Peyer's patch (tissue), 4 donors: ENCODE results near the gene GRM1. TPM values are rescaled to one million over a fixed set of nuclear protein-coding genes. Genes with fewer than 3 reads are reported as not detected.
"Not testable (repeated sequence)": the region's sequence is repeated elsewhere in the genome, so short reads cannot be mapped to it uniquely, and the experiment has no call there.

Experiments used
- DNase-seq, 3 donors: peaks; one replicate each; pipeline ENCODE4 v3.0.0-alpha.2; 2017 to 2019
- H3K27ac ChIP-seq, 4 donors: fragments of 200-600 bp; sonication (generic); one replicate each; pipeline ENCODE4 v1.5.1; 2016 to 2019
- H3K27me3 ChIP-seq, 2 donors: fragments of 200-600 bp; sonication (generic); one replicate each; pipeline ENCODE4 v1.5.1; 2019
- H3K36me3 ChIP-seq, 3 donors: fragments of 200-600 bp; sonication (generic); one replicate each; pipeline ENCODE4 v1.5.1; 2016 to 2019
- H3K4me1 ChIP-seq, 4 donors: fragments of 200-600 bp; sonication (generic); one replicate each; pipeline ENCODE4 v1.5.1; 2016 to 2019
- H3K4me3 ChIP-seq, 4 donors: fragments of 200-600 bp; sonication (generic); 1 replicate in 3 of 4; 2 replicates in 1 of 4; pipeline ENCODE4 v1.5.1; 2016 to 2019; ENCODE audit warnings: mild to moderate bottlenecking in 1 of 4
- H3K9me3 ChIP-seq, 4 donors: fragments of 200-600 bp; sonication (generic); one replicate each; pipeline ENCODE4 v1.5.1; 2016 to 2019; ENCODE audit warnings: mild to moderate bottlenecking in 1 of 4
- CTCF ChIP-seq, 6 experiments: fragments of 450-650 bp in 4 of 6; fragments of 200-600 bp in 2 of 6; sonication (generic) in 1 of 6; IDR thresholded peaks; one replicate each; pipeline ENCODE4 v1.5.1; 2017 to 2019; ENCODE audit warnings: antibody characterized with exemption in 6 of 6, mild to moderate bottlenecking in 3 of 6, moderate library complexity in 1 of 6
- POLR2A ChIP-seq, 2 donors: fragments of 450-650 bp; IDR thresholded peaks; one replicate each; pipeline ENCODE4 v1.5.1; 2017; ENCODE audit warnings: antibody characterized with exemption in 2 of 2, mild to moderate bottlenecking in 2 of 2, moderate library complexity in 2 of 2
- total RNA-seq, 4 donors: library from RNA; depleted of rRNA; stranded (reverse); fragments of >200 nt; gene quantifications; one replicate each; pipeline ENCODE4 v1.1.0, GENCODE V29; 2016

GRM1 gene
- total RNA-seq, 4 donors from 2014 or later: not detected

- no peaks in the 10 kb centered on the region for H3K36me3 ChIP-seq
- no peaks in the 10 kb centered on the region for H3K9me3 ChIP-seq
- TF ChIP-seq CTCF (IDR thresholded peaks at IDR 0.05) (no peak), POLR2A (IDR thresholded peaks at IDR 0.05) (no peak)
These were observed 196.1 kb downstream of the GRM1 start for GRCh38 chr6:146224988-146225387.

GRCh38 chr6:146240322-146240721 is 211.5 kb downstream of the GRM1 start:
- TF ChIP-seq CTCF (IDR thresholded peaks at IDR 0.05) (no peak), POLR2A (IDR thresholded peaks at IDR 0.05) (no peak)
- H3K4me3 ChIP-seq: no peak overlapping the region
- H3K9me3 ChIP-seq: no peaks in the 10 kb centered on the region
- H3K36me3 ChIP-seq: no peaks in the 10 kb centered on the region
- no peak for DNase-seq
- no peak overlapping the region for H3K27ac ChIP-seq
- no peaks in the 10 kb centered on the region for H3K4me1 ChIP-seq
- H3K27me3 ChIP-seq: no peaks in the 10 kb centered on the region

More at GRCh38 chr6:146224988-146225387, 196.1 kb downstream of the GRM1 start:
- Histone ChIP-seq H3K27ac (no peak overlapping the region), H3K4me3 (no peak overlapping the region), H3K4me1 (no peaks in the 10 kb centered on the region), H3K27me3 (no peaks in the 10 kb centered on the region)
- no peak for DNase-seq

DNA sequence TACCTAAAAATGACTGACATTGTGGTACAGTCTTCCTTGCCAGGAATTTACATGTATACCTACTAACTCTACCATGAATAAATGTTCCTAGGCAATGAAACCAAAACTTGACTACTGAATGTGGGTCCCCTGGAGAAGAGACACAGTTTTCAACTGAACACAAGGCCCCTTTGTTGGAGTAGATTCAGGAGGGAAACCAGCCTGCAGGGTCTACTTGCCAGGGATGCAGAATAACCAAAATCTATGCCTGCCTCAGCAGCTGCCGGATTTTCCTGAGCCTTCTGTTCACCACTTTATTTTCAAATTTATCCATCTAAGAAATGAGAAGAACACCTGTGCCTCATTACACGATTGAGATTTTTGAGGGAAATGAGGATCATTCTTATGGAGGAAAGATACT is 211.9 kb downstream of the GRM1 start:
- Histone ChIP-seq H3K27ac (no peak overlapping the region), H3K9me3 (no peaks in the 10 kb centered on the region), H3K27me3 (no peaks in the 10 kb centered on the region), H3K36me3 (no peaks in the 10 kb centered on the region), H3K4me3 (no peak overlapping the region), H3K4me1 (no peaks in the 10 kb centered on the region)
- TF ChIP-seq POLR2A (IDR thresholded peaks at IDR 0.05): no peak
- no peak for DNase-seq

GRCh38 chr6:146243646-146244045 is 214.8 kb downstream of the GRM1 start:
- H3K4me1 ChIP-seq, H3K27me3 ChIP-seq, H3K9me3 ChIP-seq, H3K36me3 ChIP-seq, H3K27ac ChIP-seq, H3K4me3 ChIP-seq, DNase-seq: not testable (repeated sequence)

DNA sequence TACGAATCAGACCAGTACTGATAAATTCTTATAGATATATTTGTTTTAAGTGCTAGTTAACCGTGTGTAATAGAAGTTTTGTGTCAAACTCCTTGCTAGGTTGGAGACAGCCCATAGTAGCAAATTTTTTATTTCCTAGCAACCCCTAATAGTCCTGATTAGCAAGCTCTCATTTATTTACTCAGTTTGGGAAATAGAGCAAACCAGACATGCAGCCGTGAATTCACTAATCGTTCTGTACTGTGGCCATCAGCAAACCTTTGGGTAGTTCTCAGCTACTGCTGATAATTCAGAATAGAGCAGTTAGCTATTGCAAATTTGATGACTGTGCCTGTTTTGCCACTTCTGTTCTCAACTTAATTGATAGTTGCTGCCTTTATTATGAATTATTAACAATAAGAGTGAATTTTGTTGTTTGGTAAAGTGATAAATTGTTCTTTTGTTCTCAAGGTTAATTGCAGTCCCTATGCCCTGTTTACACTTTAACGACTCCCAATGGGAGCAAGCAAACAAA is 215.8 kb downstream of the GRM1 start:
- no peaks in the 10 kb centered on the region for H3K4me1 ChIP-seq
- no peaks in the 10 kb centered on the region for H3K36me3 ChIP-seq
- H3K4me3 ChIP-seq: no peak overlapping the region
- no peak for DNase-seq
- TF ChIP-seq POLR2A (IDR thresholded peaks at IDR 0.05) (no peak), CTCF (IDR thresholded peaks at IDR 0.05) (no peak)
- no peaks in the 10 kb centered on the region for H3K9me3 ChIP-seq
- no peak overlapping the region for H3K27ac ChIP-seq
- H3K27me3 ChIP-seq: no peaks in the 10 kb centered on the region

DNA sequence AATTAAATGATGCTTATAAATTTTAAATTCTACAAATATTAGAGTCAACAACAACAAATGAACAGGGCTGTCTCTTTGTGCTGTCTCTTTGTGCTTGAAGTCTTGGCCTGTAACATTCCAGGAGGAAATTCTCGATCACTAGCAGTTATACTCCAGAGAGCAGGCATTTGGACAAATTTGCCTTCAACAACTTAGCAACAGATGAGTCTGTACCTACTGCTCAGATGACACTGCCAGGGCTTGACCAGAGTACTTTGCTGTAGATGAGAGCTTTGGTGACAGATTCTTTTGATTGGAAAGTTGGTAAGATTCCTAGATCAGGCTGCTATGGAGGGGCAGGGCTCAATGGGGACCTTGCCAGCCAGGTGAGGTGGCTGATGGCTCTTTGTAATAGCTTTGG is 217.2 kb downstream of the GRM1 start:
- DNase-seq: no peak
- Histone ChIP-seq H3K9me3 (no peaks in the 10 kb centered on the region), H3K27ac (no peak overlapping the region), H3K4me1 (no peaks in the 10 kb centered on the region), H3K36me3 (no peaks in the 10 kb centered on the region), H3K27me3 (no peaks in the 10 kb centered on the region), H3K4me3 (no peak overlapping the region)
- TF ChIP-seq POLR2A (IDR thresholded peaks at IDR 0.05) (no peak), CTCF (IDR thresholded peaks at IDR 0.05) (no peak)

DNA sequence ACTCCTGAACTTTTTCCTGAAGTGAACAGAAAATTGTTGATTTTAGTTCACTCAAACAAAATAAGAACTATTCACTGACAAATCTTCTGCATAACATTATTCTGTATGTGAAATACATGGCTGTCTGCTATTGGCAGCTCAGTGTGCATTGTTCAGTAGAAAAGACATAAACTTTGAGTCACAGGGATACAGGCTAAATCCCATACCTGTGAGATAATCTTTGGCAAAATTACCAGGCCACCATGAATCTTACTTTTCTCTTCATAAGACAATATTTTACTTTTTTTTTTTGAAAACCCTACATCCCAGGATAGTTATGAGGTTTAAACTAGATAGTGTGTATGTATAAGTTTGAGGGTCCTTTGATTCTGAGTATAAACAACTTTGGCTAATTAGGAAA is 224.8 kb downstream of the GRM1 start:
- Histone ChIP-seq H3K9me3 (no peaks in the 10 kb centered on the region), H3K36me3 (no peaks in the 10 kb centered on the region), H3K4me3 (no peak overlapping the region), H3K27ac (no peak overlapping the region), H3K4me1 (no peaks in the 10 kb centered on the region), H3K27me3 (no peaks in the 10 kb centered on the region)
- no peak for DNase-seq
- TF ChIP-seq CTCF (IDR thresholded peaks at IDR 0.05) (no peak), POLR2A (IDR thresholded peaks at IDR 0.05) (no peak)
